ENCODE measurements around the gene DEDD.

DNA sequence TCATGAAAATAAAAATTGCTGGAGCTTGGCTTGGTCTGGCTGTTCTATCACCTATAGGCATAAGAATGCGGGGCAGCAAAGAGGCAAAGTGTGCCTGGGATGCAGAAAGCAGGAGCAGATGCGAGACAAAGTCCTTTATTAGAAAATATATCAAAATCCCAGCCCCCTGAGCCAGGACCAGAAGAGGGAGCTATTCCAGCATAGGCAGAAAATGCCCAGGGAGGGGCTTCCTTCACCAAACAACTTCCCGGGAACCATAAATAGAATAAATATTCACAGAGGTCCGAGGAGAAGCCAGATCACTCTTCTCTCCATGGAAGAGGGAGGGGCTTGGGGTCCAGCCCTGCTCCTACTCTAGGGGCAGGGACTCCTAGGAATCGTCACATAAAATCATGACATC is 38.7 kb upstream of the DEDD start:
- TF ChIP-seq NFE2L2 (IDR thresholded peaks at IDR 0.05; ENCODE audit: low read depth, low read length), result no peak
- 0 out of 2 replicates have a peak, but pooled peaks have one; percentile 26 for TF ChIP-seq CTCF (conservative IDR thresholded peaks at IDR 0.05; ENCODE audit: low read depth, low read length)
- TF ChIP-seq RFX5 (IDR thresholded peaks at IDR 0.05; ENCODE audit: low read depth, low read length), result no peak
- TF ChIP-seq RAD21 (IDR thresholded peaks at IDR 0.05; ENCODE audit: low read length), result no peak
- no peak for TF ChIP-seq POLR2A (IDR thresholded peaks at IDR 0.05; ENCODE audit: low read depth, low read length)
- TF ChIP-seq CHD1 (IDR thresholded peaks at IDR 0.05; ENCODE audit: low read depth, low read length), result no peak
- TF ChIP-seq CEBPB (IDR thresholded peaks at IDR 0.05; ENCODE audit: low read depth, low read length), result no peak
